HepG2 (cell line): Measurements from ENCODE around the gene OTOGL. TPM values are rescaled to one million over a fixed set of nuclear protein-coding genes. Genes with fewer than 3 reads are reported as not detected.

ENCODE experiments used
- ATAC-seq: fragments of 200-7000 bp; cut with Tn5 transposase; 3 replicates; pipeline ENCODE4 v1.9.1; 2020; ENCODE audit warnings: mild to moderate bottlenecking, moderate library complexity
- BruUV-seq: library from RNA; stranded (reverse); fragments of 400-500 nt; replicated peaks from 2 replicates; lab custom pipeline; 2021; lab: Mats Ljungman, UMichigan
- CTCF ChIA-PET: fragments of 300-600 bp; formaldehyde crosslinking; extraction: SDS; loops from one replicate; lab custom pipeline; 2021; ENCODE audit warnings: low total read pairs, inconsistent platforms, low intra/inter-chr PET ratio; lab: Yijun Ruan, JAX
- POLR2A ChIA-PET: fragments of 350-600 bp; sonication (Branson Sonifier 250); formaldehyde crosslinking; loops from one replicate; lab custom pipeline; 2020; ENCODE audit warnings: antibody characterized with exemption, inconsistent platforms; lab: Yijun Ruan, JAX
- DNase-seq: peaks from one replicate; pipeline ENCODE4 v3.0.0-alpha.2; 2015; ENCODE audit warnings: low spot score
- FAIRE-seq: peaks from 3 replicates; lab custom pipeline; 2011; peaks lifted over from hg19 to GRCh38; lab: Jason Lieb, UNC
- H2AFZ ChIP-seq: one replicate; pipeline ENCODE4 v1.6.1; 2011; ENCODE audit warnings: low read length, inconsistent platforms
- H3K27ac ChIP-seq: fragments of 300-600 bp; 3 replicates; pipeline ENCODE4 v1.8.0; 2011; ENCODE audit warnings: mixed run types, mild to moderate bottlenecking, mixed read lengths, low read length, inconsistent platforms; ENCODE audit not compliant: insufficient read depth; ENCODE audit errors: extremely low read length
- H3K27me3 ChIP-seq, 2 experiments: fragments of 200-600 bp in 1 of 2; 2 replicates in 1 of 2; 3 replicates in 1 of 2; pipeline versions ENCODE4 v1.6.0 to v1.8.0; 2011; ENCODE audit warnings: low read length in 2 of 2, mild to moderate bottlenecking in 2 of 2, moderate library complexity in 2 of 2, inconsistent platforms in 1 of 2; ENCODE audit not compliant: insufficient read depth in 2 of 2, control insufficient read depth in 1 of 2
- H3K36me3 ChIP-seq, 2 experiments: fragments of 200-600 bp in 1 of 2; replicated peaks in 1 of 2; 2 replicates in 1 of 2; 3 replicates in 1 of 2; pipeline versions ENCODE4 v1.5.1 to v1.8.0; 2011; ENCODE audit warnings: low read length in 2 of 2, inconsistent platforms in 1 of 2; ENCODE audit not compliant: insufficient read depth in 2 of 2, control insufficient read depth in 1 of 2
- H3K4me1 ChIP-seq: 2 replicates; pipeline ENCODE4 v1.5.1; 2012; ENCODE audit warnings: low read length, inconsistent platforms; ENCODE audit not compliant: insufficient read depth
- H3K4me2 ChIP-seq: 2 replicates; pipeline ENCODE4 v1.6.0; 2011; ENCODE audit warnings: low read depth, low read length, inconsistent platforms
- H3K4me3 ChIP-seq, 3 experiments: fragments of 200-600 bp in 1 of 3; sonication (generic), shearing (Covaris generic) in 1 of 3; replicated peaks in 1 of 3; 2 replicates each; pipeline ENCODE4 v1.5.1; 2011 to 2016; ENCODE audit warnings: low read length in 3 of 3, inconsistent platforms in 2 of 3, low read depth in 2 of 3, mild to moderate bottlenecking in 2 of 3, control low read depth in 1 of 3, mixed read lengths in 1 of 3; ENCODE audit not compliant: insufficient read depth in 1 of 3
- H3K79me2 ChIP-seq: one replicate; pipeline ENCODE4 v1.6.1; 2011; ENCODE audit warnings: low read length, inconsistent platforms; ENCODE audit not compliant: insufficient read depth
- H3K9ac ChIP-seq: 2 replicates; pipeline ENCODE4 v1.6.0; 2011; ENCODE audit warnings: mild to moderate bottlenecking, low read depth, low read length, inconsistent platforms; ENCODE audit not compliant: insufficient read depth
- H3K9me3 ChIP-seq: 2 replicates; pipeline ENCODE4 v1.5.1; 2012; ENCODE audit warnings: mild to moderate bottlenecking, low read length
- H4K20me1 ChIP-seq: 2 replicates; pipeline ENCODE4 v1.6.0; 2011; ENCODE audit warnings: inconsistent platforms, mild to moderate bottlenecking, low read length, moderate library complexity; ENCODE audit not compliant: insufficient read depth
- EZH2 ChIP-seq: conservative IDR thresholded peaks from 2 replicates; pipeline ENCODE4 v1.6.1; 2012; ENCODE audit warnings: mild to moderate bottlenecking, low read depth, low read length, moderate library complexity
- JUNB ChIP-seq: sonication (generic); formaldehyde crosslinking; IDR thresholded peaks from 2 replicates; pipeline ENCODE4 v1.8.0; 2022; ENCODE audit warnings: missing genetic modification reagents, mild to moderate bottlenecking, borderline replicate concordance
- NFE2L2 ChIP-seq: fragments of 150-350 bp; IDR thresholded peaks from 2 replicates; pipeline ENCODE4 v1.6.1; 2014; ENCODE audit warnings: low read length
- SMC3 ChIP-seq: IDR thresholded peaks from 2 replicates; pipeline ENCODE4 v1.6.1; 2011; ENCODE audit warnings: low read length, improper control_type of control experiment
- WIZ ChIP-seq: sonication (generic); formaldehyde crosslinking; IDR thresholded peaks from 2 replicates; pipeline ENCODE4 v1.5.1; 2020; ENCODE audit warnings: mild to moderate bottlenecking, missing genetic modification reagents
- ZBTB1 ChIP-seq: sonication (generic); formaldehyde crosslinking; IDR thresholded peaks from 2 replicates; pipeline ENCODE4 v1.4.0; 2020; ENCODE audit warnings: missing genetic modification reagents, borderline replicate concordance
- ZNF44 ChIP-seq: sonication (generic); formaldehyde crosslinking; IDR thresholded peaks from 2 replicates; pipeline ENCODE4 v1.5.1; 2020; ENCODE audit warnings: mild to moderate bottlenecking, missing genetic modification reagents
- ZNF75D ChIP-seq: sonication (generic); formaldehyde crosslinking; IDR thresholded peaks from 2 replicates; pipeline ENCODE4 v1.8.1; 2023; ENCODE audit warnings: missing genetic modification reagents, mild to moderate bottlenecking, borderline replicate concordance
- in situ Hi-C: cut with HindIII; loops from 2 replicates; pipeline ENCODE4 v1.10.0; 2017; ENCODE audit warnings: low pct_unique_long_range_greater_than_20kb; ENCODE audit not compliant: extremely low pct_ligation_motif_present
- intact Hi-C: fragments of 100-400 bp; cut with micrococcal nuclease; formaldehyde crosslinking; loops from one replicate; pipeline ENCODE4 v1.10.0; 2022; ENCODE audit not compliant: unreplicated experiment
- polyA plus RNA-seq, 8 experiments: library from polyadenylated mRNA; depleted of rRNA in 3 of 8; stranded (reverse) in 7 of 8; unstranded in 1 of 8; fragments of >200 nt; fragmentation: Illumina TruSeq in 4 of 8; extraction: Trizol in 4 of 8; gene quantifications; 2 replicates each; pipeline versions ENCODE4 v1.2.1 to v1.2.3, GENCODE V29; 2011 to 2016; ENCODE audit warnings: low read depth in 4 of 8, missing spikeins in 1 of 8, mixed read lengths in 1 of 8; ENCODE audit not compliant: insufficient read depth in 1 of 8
- total RNA-seq, 5 experiments: library from RNA; depleted of rRNA; stranded (reverse); fragments of >200 nt; fragmentation: Illumina TruSeq; extraction: Trizol; gene quantifications; 2 replicates each; pipeline ENCODE4 v1.2.3, GENCODE V29; 2016; ENCODE audit warnings: low read depth in 1 of 5
- TF ChIP-seq, protein P1 (sequence below): sonication (generic); formaldehyde crosslinking; IDR thresholded peaks from 2 replicates; pipeline ENCODE4 v1.8.1; 2023; ENCODE audit warnings: mild to moderate bottlenecking, moderate library complexity, missing genetic modification reagents
- TF ChIP-seq, protein P2 (sequence below): sonication (generic); formaldehyde crosslinking; IDR thresholded peaks from 2 replicates; pipeline ENCODE4 v1.4.0; 2020; ENCODE audit warnings: missing genetic modification reagents, borderline replicate concordance

OTOGL gene
- total and polyA plus RNA-seq, 2 of the 13 experiments (the other 11 are each of a cell fraction or from before 2014, with no cell fraction given), result not detected

DNA sequence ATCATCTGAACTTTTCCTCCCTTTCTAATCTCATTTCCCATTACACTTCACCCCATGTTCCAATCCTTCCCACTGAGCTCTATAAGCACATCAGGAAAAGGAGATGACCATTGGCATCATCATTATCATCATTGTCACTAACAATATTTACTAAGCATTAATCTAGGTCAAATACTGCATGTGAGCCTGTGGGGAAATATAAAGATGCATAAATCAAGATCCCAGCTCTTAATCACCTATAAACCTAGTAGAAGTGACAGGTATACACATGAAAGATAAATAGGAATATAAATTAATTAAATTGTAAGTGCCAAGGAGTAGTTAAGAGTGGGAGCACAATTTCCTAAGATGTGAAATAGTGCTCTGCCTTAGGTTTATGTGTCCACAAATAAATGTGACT is 100.6 kb downstream of the OTOGL start:
- POLR2A ChIA-PET, result no interaction called here
- in situ Hi-C loops, result loop anchor here (25.0 kb wide), 1 partner anchor 413 kb away; no protein-coding TSS in a partner anchor
- intact Hi-C loops, result no loop called here
- TF ChIP-seq ZNF75D (CRISPR knock-in tag), result no peak
- no peak for TF ChIP-seq EZH2
- TF ChIP-seq WIZ (CRISPR knock-in tag), result no peak
- no peak for TF ChIP-seq NFE2L2
- no peak for TF ChIP-seq JUNB (CRISPR knock-in tag)
- TF ChIP-seq, protein P1, sequence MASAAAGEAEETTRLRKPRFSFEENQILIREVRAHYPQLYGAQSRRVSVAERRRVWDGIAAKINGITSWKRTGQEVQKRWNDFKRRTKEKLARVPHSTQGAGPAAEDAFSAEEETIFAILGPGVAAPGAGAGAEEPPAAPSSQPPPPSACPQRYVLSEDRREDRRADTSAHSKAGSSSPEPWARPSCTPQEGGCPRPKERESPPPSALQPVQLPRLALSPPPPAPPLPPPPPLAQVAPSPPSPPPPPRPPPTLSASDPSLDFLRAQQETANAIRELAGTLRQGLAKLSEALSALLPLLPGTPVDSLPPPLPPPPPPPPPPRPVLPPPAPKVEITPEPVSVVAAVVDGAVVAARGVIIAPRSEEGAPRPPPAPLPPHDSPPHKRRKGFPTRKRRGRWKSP (CRISPR knock-in tag), result no peak
- TF ChIP-seq ZBTB1, result no peak
- TF ChIP-seq ZNF44, result no peak
- TF ChIP-seq, protein P2, sequence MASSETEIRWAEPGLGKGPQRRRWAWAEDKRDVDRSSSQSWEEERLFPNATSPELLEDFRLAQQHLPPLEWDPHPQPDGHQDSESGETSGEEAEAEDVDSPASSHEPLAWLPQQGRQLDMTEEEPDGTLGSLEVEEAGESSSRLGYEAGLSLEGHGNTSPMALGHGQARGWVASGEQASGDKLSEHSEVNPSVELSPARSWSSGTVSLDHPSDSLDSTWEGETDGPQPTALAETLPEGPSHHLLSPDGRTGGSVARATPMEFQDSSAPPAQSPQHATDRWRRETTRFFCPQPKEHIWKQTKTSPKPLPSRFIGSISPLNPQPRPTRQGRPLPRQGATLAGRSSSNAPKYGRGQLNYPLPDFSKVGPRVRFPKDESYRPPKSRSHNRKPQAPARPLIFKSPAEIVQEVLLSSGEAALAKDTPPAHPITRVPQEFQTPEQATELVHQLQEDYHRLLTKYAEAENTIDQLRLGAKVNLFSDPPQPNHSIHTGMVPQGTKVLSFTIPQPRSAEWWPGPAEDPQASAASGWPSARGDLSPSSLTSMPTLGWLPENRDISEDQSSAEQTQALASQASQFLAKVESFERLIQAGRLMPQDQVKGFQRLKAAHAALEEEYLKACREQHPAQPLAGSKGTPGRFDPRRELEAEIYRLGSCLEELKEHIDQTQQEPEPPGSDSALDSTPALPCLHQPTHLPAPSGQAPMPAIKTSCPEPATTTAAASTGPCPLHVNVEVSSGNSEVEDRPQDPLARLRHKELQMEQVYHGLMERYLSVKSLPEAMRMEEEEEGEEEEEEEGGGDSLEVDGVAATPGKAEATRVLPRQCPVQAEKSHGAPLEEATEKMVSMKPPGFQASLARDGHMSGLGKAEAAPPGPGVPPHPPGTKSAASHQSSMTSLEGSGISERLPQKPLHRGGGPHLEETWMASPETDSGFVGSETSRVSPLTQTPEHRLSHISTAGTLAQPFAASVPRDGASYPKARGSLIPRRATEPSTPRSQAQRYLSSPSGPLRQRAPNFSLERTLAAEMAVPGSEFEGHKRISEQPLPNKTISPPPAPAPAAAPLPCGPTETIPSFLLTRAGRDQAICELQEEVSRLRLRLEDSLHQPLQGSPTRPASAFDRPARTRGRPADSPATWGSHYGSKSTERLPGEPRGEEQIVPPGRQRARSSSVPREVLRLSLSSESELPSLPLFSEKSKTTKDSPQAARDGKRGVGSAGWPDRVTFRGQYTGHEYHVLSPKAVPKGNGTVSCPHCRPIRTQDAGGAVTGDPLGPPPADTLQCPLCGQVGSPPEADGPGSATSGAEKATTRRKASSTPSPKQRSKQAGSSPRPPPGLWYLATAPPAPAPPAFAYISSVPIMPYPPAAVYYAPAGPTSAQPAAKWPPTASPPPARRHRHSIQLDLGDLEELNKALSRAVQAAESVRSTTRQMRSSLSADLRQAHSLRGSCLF, result no peak
- no peak for TF ChIP-seq SMC3
- Histone ChIP-seq H3K4me1 (no peaks in the 10 kb centered on the region), H3K4me3 (no peak overlapping the region), H2AFZ (no peak overlapping the region), H3K79me2 (no peaks in the 10 kb centered on the region), H3K27ac (no peak overlapping the region), H3K4me2 (no peak overlapping the region), H3K9ac (no peak overlapping the region), H3K27me3 (no peaks in the 10 kb centered on the region), H3K36me3 (no peaks in the 10 kb centered on the region), H3K9me3 (no peaks in the 10 kb centered on the region), H4K20me1 (no peaks in the 10 kb centered on the region)
- CTCF ChIA-PET, result no interaction called here
- no peak for FAIRE-seq
- ATAC-seq, result no peak
- DNase-seq, result no peak
- no TSS peak for BruUV-seq
